ENCODE results near the gene CEP295NL.
A peak's percentile ranks its signal among the peaks of the same experiment; 100 is the strongest.

Gene CEP295NL

DNA sequence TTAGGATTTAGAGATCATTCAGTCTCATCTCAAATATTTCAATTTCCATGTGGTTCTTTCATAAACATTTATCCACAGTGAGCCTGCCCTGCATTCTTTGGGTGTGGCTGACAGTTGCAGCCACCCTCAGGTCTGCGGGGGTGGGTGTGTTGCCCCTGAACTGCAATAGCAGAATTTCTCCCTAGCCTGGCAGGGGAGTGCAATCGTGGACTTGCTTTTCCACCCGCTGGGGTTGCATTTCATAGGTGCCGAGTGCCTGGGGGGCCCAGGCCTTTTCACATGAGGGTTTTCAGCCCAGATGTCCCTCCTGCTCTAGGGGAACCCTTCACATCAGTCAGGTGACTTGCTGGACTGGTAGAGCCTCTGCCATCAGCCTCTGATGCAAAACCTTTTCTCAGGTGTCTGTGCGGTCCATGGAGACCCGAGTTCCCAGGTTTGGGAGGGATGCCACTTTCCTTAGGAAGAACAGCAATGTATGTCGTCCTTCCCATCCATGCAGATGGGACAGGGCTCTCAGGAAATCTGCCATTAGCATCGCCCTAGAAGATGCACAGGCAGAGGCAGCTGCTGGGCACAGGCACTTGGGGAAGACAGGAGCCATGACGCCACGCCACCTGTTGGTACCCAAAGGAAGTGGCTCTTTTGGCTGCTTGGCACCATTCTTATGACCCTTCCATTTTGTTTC lies 60.0 kb downstream of the CEP295NL start:
- TF ChIP-seq, protein P1, sequence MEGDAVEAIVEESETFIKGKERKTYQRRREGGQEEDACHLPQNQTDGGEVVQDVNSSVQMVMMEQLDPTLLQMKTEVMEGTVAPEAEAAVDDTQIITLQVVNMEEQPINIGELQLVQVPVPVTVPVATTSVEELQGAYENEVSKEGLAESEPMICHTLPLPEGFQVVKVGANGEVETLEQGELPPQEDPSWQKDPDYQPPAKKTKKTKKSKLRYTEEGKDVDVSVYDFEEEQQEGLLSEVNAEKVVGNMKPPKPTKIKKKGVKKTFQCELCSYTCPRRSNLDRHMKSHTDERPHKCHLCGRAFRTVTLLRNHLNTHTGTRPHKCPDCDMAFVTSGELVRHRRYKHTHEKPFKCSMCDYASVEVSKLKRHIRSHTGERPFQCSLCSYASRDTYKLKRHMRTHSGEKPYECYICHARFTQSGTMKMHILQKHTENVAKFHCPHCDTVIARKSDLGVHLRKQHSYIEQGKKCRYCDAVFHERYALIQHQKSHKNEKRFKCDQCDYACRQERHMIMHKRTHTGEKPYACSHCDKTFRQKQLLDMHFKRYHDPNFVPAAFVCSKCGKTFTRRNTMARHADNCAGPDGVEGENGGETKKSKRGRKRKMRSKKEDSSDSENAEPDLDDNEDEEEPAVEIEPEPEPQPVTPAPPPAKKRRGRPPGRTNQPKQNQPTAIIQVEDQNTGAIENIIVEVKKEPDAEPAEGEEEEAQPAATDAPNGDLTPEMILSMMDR (IDR thresholded peaks at IDR 0.05): peak; percentile 21
- Histone ChIP-seq H3K36me3 (ENCODE audit: control insufficient read depth, insufficient read depth, low read length) (no peaks in the 10 kb centered on the region), H3K27me3 (ENCODE audit: control insufficient read depth, insufficient read depth, low read length) (no peaks in the 10 kb centered on the region), H2AFZ (no peak overlapping the region), H3K79me2 (peaks cover 17% of the 10 kb centered on the region), H3K9ac (no peak overlapping the region), H3K4me1 (peaks cover 10% of the 10 kb centered on the region), H3K27ac (no peak overlapping the region), H3K4me3 (ENCODE audit: low read depth, low read length) (no peak overlapping the region), H3K9me3 (ENCODE audit: control insufficient read depth, low read length) (no peaks in the 10 kb centered on the region), H3K4me2 (ENCODE audit: low read length) (no peak overlapping the region)

DNA sequence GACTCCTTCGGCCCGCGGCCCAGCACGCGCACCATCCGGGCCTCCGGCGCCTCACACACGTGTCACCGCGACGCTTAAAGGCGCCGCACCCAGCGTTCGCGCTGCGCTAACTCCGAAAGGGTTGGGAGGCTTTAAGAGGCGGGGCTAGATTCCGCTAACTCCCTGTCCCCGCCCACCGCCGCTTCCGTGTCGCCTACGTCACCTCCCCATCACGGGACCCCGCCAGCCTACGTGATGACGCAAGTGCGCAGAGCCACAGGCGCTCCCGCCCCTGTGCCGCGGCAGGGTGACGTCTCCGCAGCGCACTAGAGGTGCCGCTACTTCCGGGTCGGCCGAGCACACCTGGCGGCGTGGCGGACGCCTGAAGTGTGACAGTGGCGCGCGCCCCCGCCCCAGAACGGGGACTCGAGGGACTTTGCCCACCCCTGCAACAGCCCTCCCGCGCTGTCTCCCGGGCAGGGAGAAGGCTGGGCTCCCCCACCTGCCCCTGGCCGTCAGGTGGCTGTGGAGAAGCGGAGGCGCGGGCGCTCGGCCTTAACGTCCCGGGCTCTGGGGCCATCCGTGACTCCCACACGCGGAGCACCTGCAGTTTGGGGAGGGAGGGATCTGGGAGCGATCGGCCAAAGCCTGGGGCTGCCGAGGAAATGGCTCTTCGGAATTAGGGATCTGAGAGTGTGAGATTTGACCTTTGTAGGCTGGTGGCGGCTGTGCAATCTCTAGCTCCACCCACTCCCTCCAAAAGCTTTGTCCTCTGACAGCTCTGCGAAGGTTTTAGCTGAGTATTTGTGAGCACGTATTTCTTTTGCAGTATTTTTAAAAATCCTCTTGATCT lies 62.0 kb downstream of the CEP295NL start, which contains the start of gene USP36:
TSS of gene USP36 (minus strand) at position 35 of the 832 bp plus-strand sequence. CDS start 4,451 bp downstream, outside the sequence.
- Histone ChIP-seq H3K36me3 (ENCODE audit: control insufficient read depth, insufficient read depth, low read length) (no peaks in the 10 kb centered on the region), H3K79me2 (peaks cover 31% of the 10 kb centered on the region), H3K27me3 (ENCODE audit: control insufficient read depth, insufficient read depth, low read length) (no peaks in the 10 kb centered on the region), H3K4me3 (ENCODE audit: low read depth, low read length) (peak within 1 kb of the TSS; percentile 92), H3K4me2 (ENCODE audit: low read length) (peak within 1 kb of the TSS; percentile 92), H3K27ac (peak within 1 kb of the TSS; percentile 93), H3K4me1 (peaks cover 10% of the 10 kb centered on the region), H3K9ac (peak within 1 kb of the TSS; percentile 89), H2AFZ (peak within 1 kb of the TSS; percentile 90), H3K9me3 (ENCODE audit: control insufficient read depth, low read length) (no peaks in the 10 kb centered on the region)
- TF ChIP-seq, protein P1 (IDR thresholded peaks at IDR 0.05): no peak

Measured in parathyroid adenoma (tissue), 2 donors.